HG02588 (cell line): Measurements from ENCODE around the gene OR2V1.
"Not testable (repeated sequence)": the region's sequence is repeated elsewhere in the genome, so short reads cannot be mapped to it uniquely, and the experiment has no call there.

Experiments used
- ATAC-seq: cut with Tn5 transposase; IDR thresholded peaks from one replicate; pipeline ENCODE4 v1.9.1; 2021; ENCODE audit warnings: mild to moderate bottlenecking, moderate library complexity; ENCODE audit not compliant: unreplicated experiment

OR2V1 gene

DNA sequence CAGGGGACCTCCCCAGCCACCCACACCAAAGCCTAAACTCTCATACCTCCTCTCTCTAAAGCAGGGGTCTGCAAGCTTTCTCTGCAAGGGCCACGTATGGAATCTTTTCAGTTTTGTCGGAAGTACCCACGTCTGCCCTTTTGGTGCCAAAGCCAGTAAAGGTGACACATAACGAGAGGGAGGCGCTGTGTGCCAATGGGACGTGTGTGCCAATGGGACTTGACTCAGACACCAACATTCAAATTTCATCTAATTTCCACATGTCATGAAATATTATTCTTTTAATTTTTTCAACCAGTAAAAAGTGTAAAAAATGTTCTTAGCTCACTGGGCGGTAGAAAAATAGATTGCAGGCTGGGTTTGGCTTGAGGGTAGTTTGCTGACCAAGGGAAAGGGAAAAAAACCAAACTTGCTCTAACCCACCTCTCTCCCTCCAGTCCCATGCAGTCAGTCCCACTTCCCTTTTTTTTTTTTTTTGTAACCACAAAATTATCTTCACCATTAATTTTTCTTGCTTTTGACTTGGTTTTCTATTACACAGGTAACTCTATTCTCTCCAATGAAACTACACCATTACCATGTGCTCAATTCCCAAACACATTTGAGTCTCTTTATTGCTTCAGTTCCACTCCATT, 25.5 kb downstream of the OR2V1 start:
- no peak for ATAC-seq

DNA sequence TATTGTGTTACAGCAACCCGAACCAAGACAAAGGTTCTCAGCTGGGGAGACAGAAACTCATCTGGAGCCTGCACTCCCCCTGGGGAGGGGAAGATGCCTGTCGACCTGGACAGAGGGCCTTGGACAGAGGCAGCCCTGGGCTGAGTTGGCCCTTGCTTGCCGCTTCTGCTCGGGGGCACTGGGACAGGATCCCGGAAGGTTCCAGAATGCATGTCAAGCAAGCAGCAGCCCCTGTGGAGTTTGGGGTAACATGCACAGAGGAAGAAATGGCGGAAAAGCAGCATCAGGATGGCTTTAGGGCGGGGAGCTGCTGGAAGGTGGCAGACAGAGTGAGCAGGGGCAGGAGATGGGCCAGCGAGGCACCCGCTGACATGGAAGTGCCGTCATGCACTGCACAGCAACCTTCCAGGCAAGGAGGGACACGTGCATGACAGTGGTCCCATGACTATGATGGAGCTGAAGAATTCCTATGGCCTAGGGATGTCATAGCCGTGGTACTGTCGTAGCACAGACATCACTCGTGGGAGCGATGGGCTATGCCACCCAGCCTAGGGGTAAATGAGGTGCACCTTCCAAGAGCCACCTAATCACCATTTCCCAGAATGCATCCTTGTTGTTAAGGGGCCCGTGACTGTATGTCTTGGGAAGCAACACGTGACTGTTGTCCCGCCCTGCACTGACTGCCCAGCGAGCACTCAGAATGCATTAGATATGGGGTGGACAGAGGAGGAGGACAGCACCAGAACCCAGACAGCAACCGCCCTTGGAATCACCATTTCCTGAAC, 26.2 kb downstream of the OR2V1 start:
- not testable (repeated sequence) for ATAC-seq

GRCh38 chr5:181104259-181104568, 26.8 kb downstream of the OR2V1 start:
- not testable (repeated sequence) for ATAC-seq

GRCh38 chr5:181101930-181102674, 28.9 kb downstream of the OR2V1 start:
- ATAC-seq = not testable (repeated sequence)

DNA sequence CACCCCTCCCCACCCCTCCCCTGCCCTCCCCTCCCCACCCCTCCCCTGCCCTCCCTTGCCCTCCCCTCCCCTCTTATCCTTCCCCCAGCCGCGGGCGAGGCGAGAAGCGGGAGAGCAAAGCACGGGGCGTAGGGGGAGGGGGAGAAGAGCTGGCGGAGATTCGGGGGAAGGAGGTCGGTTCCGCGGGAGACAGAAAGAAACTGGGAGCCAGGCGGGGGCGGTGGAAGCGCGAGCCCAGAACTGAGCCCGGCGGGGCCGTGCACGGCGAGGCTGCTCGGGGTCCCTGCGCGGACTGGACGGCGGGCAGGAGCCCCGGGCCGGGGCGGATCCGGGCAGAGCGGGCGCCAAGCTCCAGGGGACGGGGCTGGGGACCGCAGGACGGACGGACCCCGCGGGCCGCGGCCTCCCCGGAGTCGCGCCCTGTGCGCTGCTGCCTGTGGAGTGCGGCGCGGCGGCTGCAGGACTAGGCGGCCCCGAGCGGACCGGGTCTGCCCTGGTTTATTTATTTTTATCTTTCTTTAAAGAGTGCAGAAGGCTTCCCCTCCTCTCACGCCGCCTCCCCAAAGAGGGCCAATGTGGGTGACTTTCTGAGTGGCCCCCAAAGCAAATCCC, 29.8 kb downstream of the OR2V1 start:
- not testable (repeated sequence) for ATAC-seq

GRCh38 chr5:181100121-181100875, 30.7 kb downstream of the OR2V1 start:
- ATAC-seq = no peak

DNA sequence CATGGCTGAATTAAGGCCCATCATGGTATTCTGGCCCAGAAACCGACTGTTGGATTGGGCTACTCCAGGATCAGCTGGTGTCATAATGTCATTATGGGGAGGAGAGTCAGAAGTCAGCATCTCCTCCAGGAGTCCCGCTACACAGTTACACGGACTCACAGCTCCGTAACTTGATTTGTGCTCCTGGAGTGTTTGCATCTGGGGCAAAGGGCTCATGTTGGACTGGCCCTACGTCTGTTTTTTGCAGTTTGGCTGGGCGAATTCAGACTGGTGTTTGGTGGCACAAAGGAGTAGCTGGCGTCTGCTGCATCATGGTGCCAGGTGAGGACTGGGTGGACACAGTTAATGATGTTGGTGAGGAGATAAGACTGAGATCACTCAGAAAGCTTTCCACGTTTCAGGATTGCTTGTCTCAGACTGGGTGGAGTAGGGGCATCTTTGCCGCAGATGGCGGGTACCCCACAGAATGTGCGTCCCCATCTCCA, 31.3 kb downstream of the OR2V1 start:
- no peak for ATAC-seq

DNA sequence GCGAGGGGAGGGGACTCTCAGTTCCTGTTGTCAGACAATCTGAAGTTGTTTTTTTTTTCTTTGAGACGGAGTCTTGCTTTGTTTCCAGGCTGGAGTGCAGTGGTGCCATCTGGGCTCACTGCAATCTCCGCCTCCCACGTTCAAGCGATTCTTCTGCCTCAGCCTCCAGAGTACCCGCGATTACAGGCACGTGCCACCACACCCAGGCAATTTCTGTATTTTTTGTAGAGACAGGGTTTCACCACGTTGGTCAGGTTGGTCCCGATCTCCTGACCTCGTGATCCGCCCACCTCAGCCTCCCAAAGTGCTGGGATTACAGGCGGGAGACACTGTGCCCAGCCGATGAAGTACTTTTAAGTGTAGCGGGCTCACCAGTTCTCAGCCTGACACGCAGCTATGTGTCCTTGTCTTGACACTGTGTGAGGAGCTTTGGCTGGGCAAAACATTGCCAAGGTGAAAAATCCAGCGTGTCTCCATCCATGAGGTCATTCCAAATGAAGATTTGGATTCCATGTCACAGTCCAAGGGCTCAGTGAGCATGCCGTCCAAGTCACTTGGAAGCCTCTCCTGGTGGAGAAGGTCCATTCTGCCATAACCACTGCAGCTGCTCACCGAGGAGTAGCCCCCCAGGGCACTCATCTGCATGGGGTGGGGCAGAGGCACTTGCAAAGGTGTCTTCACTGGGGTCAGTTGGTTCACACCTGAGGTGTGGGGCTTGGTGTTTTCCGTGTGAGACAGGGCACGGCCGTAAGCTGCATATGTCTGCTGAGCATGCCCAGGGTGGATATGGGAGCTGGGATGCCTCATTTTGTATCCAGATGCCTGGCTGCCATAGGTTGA, 32.0 kb downstream of the OR2V1 start:
- no peak for ATAC-seq

GRCh38 chr5:181097759-181098491, 33.0 kb downstream of the OR2V1 start:
- not testable (repeated sequence) for ATAC-seq

DNA sequence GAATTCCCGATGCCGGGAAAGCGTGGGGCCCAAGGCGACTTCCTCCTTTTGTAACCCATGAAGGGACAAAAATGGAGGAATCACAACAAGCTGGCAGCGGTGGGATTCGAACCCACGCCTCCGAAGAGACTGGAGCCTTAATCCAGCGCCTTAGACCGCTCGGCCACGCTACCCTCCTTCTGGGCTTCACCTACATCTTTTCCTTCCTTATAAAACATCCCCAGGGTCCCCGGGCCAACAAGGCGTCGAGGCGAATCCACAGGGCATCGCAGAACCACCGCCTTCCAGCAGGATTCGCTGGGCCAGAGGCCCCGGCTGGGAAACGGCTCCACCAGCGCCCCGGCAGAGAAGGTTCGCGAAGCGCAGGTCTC, 33.6 kb downstream of the OR2V1 start:
- ATAC-seq = not testable (repeated sequence)

DNA sequence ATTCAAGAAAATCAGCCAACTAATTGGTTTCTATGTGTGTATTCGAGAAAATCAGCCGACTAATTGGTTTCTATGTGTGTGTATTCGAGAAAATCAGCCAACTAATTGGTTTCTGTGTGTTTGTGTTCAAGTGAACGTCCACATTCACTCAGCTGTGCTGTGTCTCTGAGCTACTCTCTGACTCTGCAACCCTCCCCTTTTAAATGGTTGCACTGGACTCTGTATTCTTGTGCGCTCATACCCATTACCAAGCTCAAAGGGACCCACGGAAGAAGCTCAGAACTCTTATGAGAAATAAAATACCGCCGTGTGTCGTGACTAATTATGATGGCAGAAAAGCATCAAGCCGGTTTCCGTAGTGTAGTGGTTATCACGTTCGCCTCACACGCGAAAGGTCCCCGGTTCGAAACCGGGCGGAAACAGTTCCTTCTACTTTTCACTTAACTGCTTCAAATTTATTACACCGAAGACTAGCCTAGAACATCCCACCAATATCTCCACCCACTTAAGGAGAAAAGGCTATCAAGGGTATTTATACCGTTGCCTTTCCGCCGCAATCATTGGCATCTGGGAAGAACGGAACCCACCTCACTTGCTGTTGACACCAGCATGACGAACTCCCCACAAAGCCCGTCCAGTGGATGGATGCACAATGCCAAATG, 34.1 kb downstream of the OR2V1 start:
- ATAC-seq = not testable (repeated sequence)

GRCh38 chr5:181095162-181095561, 35.8 kb downstream of the OR2V1 start:
- not testable (repeated sequence) for ATAC-seq

- no peak for ATAC-seq
Measured at GRCh38 chr5:181092428-181092827, 38.5 kb downstream of the OR2V1 start.

DNA sequence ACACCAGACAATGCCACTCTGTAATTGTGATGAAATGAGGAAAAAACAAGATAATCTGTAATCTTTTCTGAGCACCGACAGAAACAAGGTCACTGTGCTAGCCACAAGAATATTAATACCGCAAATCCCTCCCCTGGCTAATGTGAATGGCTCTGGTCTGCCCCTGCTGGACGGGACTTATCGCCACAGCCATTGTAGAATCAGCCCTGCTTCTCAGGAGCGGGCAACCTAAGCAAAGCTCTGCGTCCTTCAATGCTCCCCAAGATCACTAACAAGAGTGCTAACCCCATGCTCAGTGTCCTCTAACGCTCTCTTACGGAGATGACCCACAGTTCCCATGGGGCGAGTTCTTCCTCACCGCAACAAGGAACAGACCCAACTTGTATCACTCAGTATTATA, 42.7 kb downstream of the OR2V1 start:
- no peak for ATAC-seq

GRCh38 chr5:181087309-181087708, 43.7 kb downstream of the OR2V1 start:
- no peak for ATAC-seq

DNA sequence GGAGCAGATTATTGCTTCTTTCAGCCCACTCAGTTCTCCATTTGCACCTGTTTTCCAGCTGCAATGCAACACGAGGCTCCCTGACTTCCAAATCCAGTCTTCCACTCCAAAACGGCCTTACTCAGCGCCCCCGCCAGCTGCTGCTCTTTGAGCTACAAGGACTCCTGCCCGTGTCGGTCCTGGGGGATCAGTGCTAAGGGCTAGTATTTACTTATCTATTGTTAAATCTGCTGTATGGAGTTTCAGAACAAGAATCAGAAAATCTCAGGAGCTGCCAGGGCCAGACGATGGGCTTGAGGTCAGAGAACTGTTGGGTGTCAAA, 44.1 kb downstream of the OR2V1 start:
- no peak for ATAC-seq

DNA sequence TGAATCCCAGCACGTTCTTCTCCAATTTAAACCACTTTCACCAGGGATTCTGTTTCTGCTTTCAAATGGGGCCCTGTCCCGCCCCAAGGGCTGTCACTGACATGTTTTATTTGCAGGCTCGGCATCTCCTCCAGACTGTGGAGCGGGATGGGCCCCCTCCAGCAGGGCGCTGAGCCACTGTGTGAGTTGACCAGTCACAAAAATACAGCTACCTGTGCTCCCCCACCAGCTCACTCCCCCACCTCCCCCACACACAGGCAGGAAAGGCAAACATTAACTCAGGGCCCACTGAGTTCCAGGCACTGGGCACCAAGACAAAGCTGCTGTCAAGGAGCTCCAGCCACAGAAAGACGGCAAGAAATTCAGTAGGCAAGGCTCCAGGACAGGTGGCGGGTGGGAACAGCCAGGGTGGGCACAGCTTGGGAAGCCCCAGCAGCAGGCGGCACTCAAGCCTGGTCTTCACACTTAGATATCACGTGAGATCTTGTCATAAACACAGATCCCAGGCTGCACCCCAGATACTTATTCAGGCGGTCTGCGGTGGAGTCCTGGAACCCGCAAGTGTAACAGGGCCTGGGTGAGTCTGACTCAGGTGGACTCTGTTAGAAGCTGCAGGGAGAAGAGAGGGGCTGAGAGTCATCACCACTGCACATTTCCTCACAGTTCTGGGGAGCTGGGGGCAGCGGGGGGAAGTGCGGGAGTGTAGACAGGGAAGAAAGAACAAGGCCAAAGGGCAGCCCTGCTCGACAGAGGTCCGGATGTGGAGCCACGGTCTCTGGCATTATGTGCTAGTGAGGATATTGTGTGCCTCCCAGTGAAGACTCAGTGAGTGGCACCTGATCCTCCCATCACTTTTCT, 44.7 kb downstream of the OR2V1 start:
- ATAC-seq = no peak
